ENCODE data around the gene NR4A1. TPM values are rescaled to one million over a fixed set of nuclear protein-coding genes. Genes with fewer than 3 reads are reported as not detected.

Gene NR4A1
- total and polyA plus RNA-seq, 10 of the 15 experiments (the other 5 are each of a cell fraction or from before 2014, with no cell fraction given) = 0.05 to 7.9 (median 2.2) TPM; not detected in 1

GRCh38 chr12:52005903-52006703 lies 45.1 kb upstream of the NR4A1 start:
- H3K27me3 ChIP-seq (replicated peaks in 1 of 2; ENCODE audit: control insufficient read depth in 2 of 2, insufficient read depth in 2 of 2, low read length in 1 of 2) = peaks cover 9 to 21% of the 10 kb centered on the region in 2 experiments; a peak in 3 of 4 replicates
- CTCF ChIA-PET = interaction anchor here (0.9 to 11.3 kb wide), 4 partner anchors 13 to 118 kb away, joined by 3 to 412 read pairs (median 8); no protein-coding TSS in a partner anchor
- no peak overlapping the region for H3K4me3 ChIP-seq
- intact Hi-C loops (cut with micrococcal nuclease; ENCODE audit: unreplicated experiment) (no loop called here), in situ Hi-C loops (cut with MboI) (no loop called here)
- BruUV-seq (replicated peaks) = no TSS peak
- ATAC-seq = peak; percentile 92
- H3K9ac ChIP-seq (ENCODE audit: control insufficient read depth, insufficient read depth, low read length) = no peak overlapping the region
- H2AFZ ChIP-seq (ENCODE audit: control insufficient read depth, low read depth, low read length) = no peak overlapping the region
- peaks cover 11% of the 10 kb centered on the region for H3K4me1 ChIP-seq (ENCODE audit: control insufficient read depth, insufficient read depth, low read length)
- H4K20me1 ChIP-seq (ENCODE audit: control insufficient read depth, insufficient read depth) = no peaks in the 10 kb centered on the region
- SMC1A ChIA-PET (ENCODE audit: uncharacterized antibody, unreplicated experiment) = interaction anchor here (1.3 to 4.6 kb wide), 4 partner anchors 10 to 28 kb away, joined by 3 to 92 read pairs (median 20); no protein-coding TSS in a partner anchor
- RAD21 ChIA-PET (ENCODE audit: unreplicated experiment) = interaction anchor here (0.6 to 6.1 kb wide), 4 partner anchors 18 to 272 kb away, joined by 3 to 131 read pairs (median 4); no protein-coding TSS in a partner anchor
- H3K79me2 ChIP-seq (ENCODE audit: control insufficient read depth, insufficient read depth, low read length) = no peaks in the 10 kb centered on the region
- WGBS (ENCODE audit: insufficient coverage, insufficient replicate concordance, low lambda C conversion rate, missing lambda C conversion rate) = 8% methylated on average over 28 of the region's 28 CpGs
- no peak overlapping the region for H3K27ac ChIP-seq (ENCODE audit: control insufficient read depth, insufficient read depth)
- no peaks in the 10 kb centered on the region for H3K9me3 ChIP-seq (replicated peaks; ENCODE audit: control insufficient read depth, insufficient read depth, low read length)
- H3K36me3 ChIP-seq (ENCODE audit: control insufficient read depth in 2 of 2, insufficient read depth in 2 of 2, low read length in 1 of 2) = no peaks in the 10 kb centered on the region
- peak; percentile 32 for DNase-seq (ENCODE audit: low read depth, low spot score)
- FAIRE-seq = peak; percentile 62
- POLR2A ChIA-PET = interaction anchor here (0.9 kb wide), 1 partner anchor 17 kb away, joined by 3 read pairs; no protein-coding TSS in a partner anchor
- H3K4me2 ChIP-seq (ENCODE audit: control insufficient read depth, insufficient read depth) = peak overlapping the region; percentile 44
- TF ChIP-seq ZNF592 (IDR thresholded peaks at IDR 0.05) (peak; percentile 22; the same call in 1 of the 2 replicates), ZBTB4 (CRISPR knock-in tag; IDR thresholded peaks at IDR 0.05) (no peak), ATF3 (IDR thresholded peaks at IDR 0.05; ENCODE audit: borderline replicate concordance, extremely low read depth, low read depth, low read length) (no peak), ZBTB40 (IDR thresholded peaks at IDR 0.05; ENCODE audit: borderline replicate concordance) (0 out of 2 replicates have a peak, but pooled peaks have one; percentile 19), RELB (IDR thresholded peaks at IDR 0.05; ENCODE audit: low read depth) (peak; percentile 52; the same call in 1 of the 2 replicates), KAT2A (conservative IDR thresholded peaks at IDR 0.05; ENCODE audit: control insufficient read depth, low read depth, low read length) (no peak)
